Measurements from ENCODE around the gene ZNRF3.

ZNRF3 gene

GRCh38 chr22:28903080-28903479 lies 19.7 kb downstream of the ZNRF3 start:
- H3K27ac ChIP-seq (ENCODE audit: low read depth, low read length): no peak overlapping the region
- no peaks in the 10 kb centered on the region for H3F3A ChIP-seq (ENCODE audit: insufficient read depth)
- H2AFZ ChIP-seq (ENCODE audit: low read depth, low read length, severe bottlenecking): no peak overlapping the region
- H3K36me3 ChIP-seq (ENCODE audit: low read length): no peaks in the 10 kb centered on the region
- no peaks in the 10 kb centered on the region for H4K20me1 ChIP-seq (ENCODE audit: low read depth, low read length)
- no peak overlapping the region for H3K9ac ChIP-seq (ENCODE audit: low read length)
- no peaks in the 10 kb centered on the region for H3K79me2 ChIP-seq (ENCODE audit: insufficient read depth, low read length)
- no peak for TF ChIP-seq CTCF (IDR thresholded peaks at IDR 0.05; ENCODE audit: insufficient read depth, low read length, poor library complexity, severe bottlenecking)
- TF ChIP-seq EZH2phosphoT487 (conservative IDR thresholded peaks at IDR 0.05; ENCODE audit: low read length): no peak
- no peaks in the 10 kb centered on the region for H3K9me2 ChIP-seq (replicated peaks; ENCODE audit: insufficient read depth, low read length)
- no peak overlapping the region for H3K4me3 ChIP-seq (ENCODE audit: insufficient read depth, low read length, poor library complexity, severe bottlenecking)
- H3K9me3 ChIP-seq (ENCODE audit: insufficient read depth, low read length): no peaks in the 10 kb centered on the region
- H3K4me2 ChIP-seq (ENCODE audit: low read depth, low read length, poor library complexity, severe bottlenecking): no peak overlapping the region
- H3K27me3 ChIP-seq (ENCODE audit: low read length): no peaks in the 10 kb centered on the region

GRCh38 chr22:28903729-28904128 lies 20.4 kb downstream of the ZNRF3 start:
- no peaks in the 10 kb centered on the region for H3K36me3 ChIP-seq (ENCODE audit: low read length)
- H3K4me3 ChIP-seq (ENCODE audit: insufficient read depth, low read length, poor library complexity, severe bottlenecking): no peak overlapping the region
- H4K20me1 ChIP-seq (ENCODE audit: low read depth, low read length): no peaks in the 10 kb centered on the region
- TF ChIP-seq CTCF (IDR thresholded peaks at IDR 0.05; ENCODE audit: insufficient read depth, low read length, poor library complexity, severe bottlenecking) (no peak), EZH2phosphoT487 (conservative IDR thresholded peaks at IDR 0.05; ENCODE audit: low read length) (no peak)
- no peak overlapping the region for H3K27ac ChIP-seq (ENCODE audit: low read depth, low read length)
- H3K79me2 ChIP-seq (ENCODE audit: insufficient read depth, low read length): no peaks in the 10 kb centered on the region
- H3K9me2 ChIP-seq (replicated peaks; ENCODE audit: insufficient read depth, low read length): no peaks in the 10 kb centered on the region
- H2AFZ ChIP-seq (ENCODE audit: low read depth, low read length, severe bottlenecking): no peak overlapping the region
- no peak overlapping the region for H3K4me2 ChIP-seq (ENCODE audit: low read depth, low read length, poor library complexity, severe bottlenecking)
- no peak overlapping the region for H3K9ac ChIP-seq (ENCODE audit: low read length)
- H3F3A ChIP-seq (ENCODE audit: insufficient read depth): no peaks in the 10 kb centered on the region
- no peaks in the 10 kb centered on the region for H3K9me3 ChIP-seq (ENCODE audit: insufficient read depth, low read length)
- no peaks in the 10 kb centered on the region for H3K27me3 ChIP-seq (ENCODE audit: low read length)

GRCh38 chr22:28904211-28904896 lies 21.0 kb downstream of the ZNRF3 start:
- Histone ChIP-seq H3K4me3 (ENCODE audit: insufficient read depth, low read length, poor library complexity, severe bottlenecking) (no peak overlapping the region), H3K79me2 (ENCODE audit: insufficient read depth, low read length) (no peaks in the 10 kb centered on the region), H4K20me1 (ENCODE audit: low read depth, low read length) (no peaks in the 10 kb centered on the region), H3K4me2 (ENCODE audit: low read depth, low read length, poor library complexity, severe bottlenecking) (no peak overlapping the region), H3K27ac (ENCODE audit: low read depth, low read length) (no peak overlapping the region), H3K27me3 (ENCODE audit: low read length) (no peaks in the 10 kb centered on the region), H3K9me3 (ENCODE audit: insufficient read depth, low read length) (no peaks in the 10 kb centered on the region), H3K9me2 (replicated peaks; ENCODE audit: insufficient read depth, low read length) (no peaks in the 10 kb centered on the region), H3K9ac (ENCODE audit: low read length) (no peak overlapping the region), H3K36me3 (ENCODE audit: low read length) (no peaks in the 10 kb centered on the region), H3F3A (ENCODE audit: insufficient read depth) (no peaks in the 10 kb centered on the region), H2AFZ (ENCODE audit: low read depth, low read length, severe bottlenecking) (no peak overlapping the region)
- no peak for TF ChIP-seq EZH2phosphoT487 (conservative IDR thresholded peaks at IDR 0.05; ENCODE audit: low read length)
- TF ChIP-seq CTCF (IDR thresholded peaks at IDR 0.05; ENCODE audit: insufficient read depth, low read length, poor library complexity, severe bottlenecking): no peak

Measured in SU-DHL-6 (cell line).